Medulla oblongata (tissue), 1 donor: ENCODE data around the gene TNS1.
"Not testable (repeated sequence)": the region's sequence is repeated elsewhere in the genome, so short reads cannot be mapped to it uniquely, and the experiment has no call there.

Experiments used
- DNase-seq: peaks from one replicate; pipeline ENCODE4 v3.0.0-alpha.2; 2015; ENCODE audit errors: extremely low spot score

TNS1 gene

DNA sequence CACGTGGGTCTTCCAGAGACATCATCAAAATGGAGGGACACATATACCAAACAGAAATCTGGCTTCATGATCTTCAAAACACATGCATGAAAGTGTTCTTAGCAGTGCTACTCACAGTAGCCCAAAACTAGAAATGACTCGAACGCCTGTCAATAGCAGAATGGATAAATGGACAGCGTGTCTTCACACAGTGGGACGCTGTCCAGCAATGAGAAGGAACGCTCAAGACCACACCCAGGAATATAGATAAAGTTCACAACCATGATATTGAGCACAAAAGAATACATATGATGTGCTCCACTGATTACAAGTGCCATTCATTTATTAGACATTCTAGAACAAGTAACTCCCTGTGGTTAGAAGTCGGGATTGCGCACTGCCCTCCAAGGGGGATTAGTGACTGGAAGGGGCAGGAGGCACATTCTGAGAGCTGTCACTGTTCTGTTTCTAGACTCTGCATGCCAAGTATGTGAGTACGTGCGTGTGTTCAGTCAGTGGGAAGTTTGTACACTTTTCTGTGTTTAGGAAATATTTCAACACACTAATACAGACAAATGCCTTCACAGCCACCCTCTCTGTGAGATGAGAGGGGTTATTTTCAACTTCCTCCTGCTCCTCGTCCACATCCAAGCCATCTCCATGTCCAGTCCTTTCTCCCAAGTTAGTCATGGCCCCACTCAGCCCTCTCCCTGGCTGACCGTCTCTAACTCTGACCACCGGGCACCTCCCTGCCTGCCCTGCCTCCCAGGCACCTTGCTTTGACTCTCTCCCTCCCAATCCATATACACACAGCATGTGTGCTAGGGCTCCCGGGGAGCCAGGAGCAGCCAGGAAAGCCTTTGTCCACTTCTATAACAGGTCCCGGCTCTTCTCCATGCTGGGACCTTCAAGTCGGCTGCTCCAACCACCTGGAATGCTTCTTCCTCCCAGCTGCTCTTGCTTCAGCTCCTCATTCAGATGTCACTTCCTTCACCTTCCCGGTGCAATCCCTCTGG lies 26.9 kb upstream of the TNS1 start:
- no peak for DNase-seq

DNA sequence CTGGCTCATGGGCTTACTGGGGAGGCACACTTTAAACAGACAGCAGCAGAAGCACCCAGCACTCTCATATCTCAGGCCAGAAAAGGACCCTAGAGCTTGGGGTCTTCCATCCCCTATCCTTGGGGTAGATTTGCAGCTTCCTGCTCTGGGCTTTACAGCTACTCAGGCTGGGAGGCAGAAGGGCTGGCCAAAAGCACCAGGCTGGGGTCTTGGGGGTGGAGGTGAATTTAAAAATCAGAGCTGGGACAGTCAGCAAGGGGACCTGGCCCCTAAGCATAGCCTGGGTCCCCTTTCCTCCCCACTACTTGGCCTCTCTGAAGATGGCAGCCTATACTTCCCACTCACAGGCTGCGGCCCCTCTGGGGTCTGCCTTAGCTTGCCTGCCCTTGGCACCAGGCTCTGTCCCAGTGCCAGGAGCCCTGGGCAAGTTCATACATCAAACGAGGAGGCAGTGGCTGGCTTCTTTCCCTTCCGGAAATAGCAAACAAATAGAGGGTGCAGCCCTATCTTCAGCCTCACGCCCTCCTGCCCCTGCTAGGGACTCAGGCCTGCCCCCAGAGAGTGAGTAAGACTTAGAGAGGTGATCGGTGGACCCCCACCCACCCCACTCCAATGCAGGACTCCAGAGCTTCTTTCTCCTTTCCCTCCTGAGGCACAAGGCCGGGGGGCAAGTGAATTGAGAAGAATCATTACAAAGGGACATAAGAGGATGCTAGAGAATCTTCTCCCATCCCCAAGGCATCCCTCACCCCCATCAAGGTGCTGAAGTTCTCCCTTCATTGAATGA lies 26.0 kb upstream of the TNS1 start:
- DNase-seq = no peak

DNA sequence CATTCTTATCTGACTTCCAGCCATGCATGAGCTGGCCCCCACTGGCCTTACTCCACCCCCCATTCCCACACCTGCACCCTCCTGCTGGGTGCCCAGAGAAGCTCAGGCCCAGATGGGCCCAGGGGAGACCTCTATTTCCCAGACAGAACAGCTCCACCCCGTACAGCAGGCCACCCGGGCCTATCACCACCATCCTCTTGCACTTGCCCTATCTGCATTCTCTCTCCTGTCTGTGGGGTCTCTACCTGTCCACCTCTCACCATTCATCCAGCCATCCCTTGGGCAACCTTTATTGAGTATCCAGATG lies 25.3 kb upstream of the TNS1 start:
- no peak for DNase-seq

DNA sequence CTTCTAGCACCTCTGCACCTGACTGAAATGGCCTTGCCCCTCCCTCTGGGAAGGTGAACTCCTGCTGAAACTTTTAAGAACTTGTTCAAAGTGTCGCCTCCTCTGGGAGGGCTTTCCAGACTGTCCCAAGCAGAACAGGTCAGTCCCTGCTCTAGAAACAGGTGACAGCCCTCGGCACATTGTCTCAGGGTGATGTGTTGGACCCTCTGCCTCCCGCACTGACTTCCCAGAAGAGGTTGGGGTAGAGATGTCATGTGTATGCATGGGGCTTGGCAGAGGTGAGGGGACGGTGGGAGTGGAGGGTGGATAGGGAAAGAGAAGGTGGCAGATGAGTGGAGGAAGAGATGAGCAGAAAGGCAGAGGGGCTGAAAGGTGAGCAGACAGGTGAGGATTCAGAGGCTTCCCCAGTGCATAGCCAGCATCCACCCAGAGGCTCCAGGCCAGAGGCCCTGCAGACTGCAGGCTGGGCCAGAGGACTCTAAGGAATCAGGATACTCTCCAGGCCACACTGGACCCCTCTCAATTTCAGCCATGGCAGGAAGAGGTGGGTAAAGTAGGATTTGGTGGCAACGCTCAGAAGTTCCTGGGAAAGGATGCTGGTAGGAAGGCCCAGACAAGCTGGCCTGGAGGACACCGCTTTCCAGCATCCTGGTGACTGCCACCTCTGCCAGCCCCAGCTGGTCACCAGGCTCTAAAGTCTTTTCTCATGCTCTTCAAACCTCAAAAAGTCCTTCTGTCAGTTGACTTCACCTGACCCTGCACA lies 24.8 kb upstream of the TNS1 start:
- no peak for DNase-seq

DNA sequence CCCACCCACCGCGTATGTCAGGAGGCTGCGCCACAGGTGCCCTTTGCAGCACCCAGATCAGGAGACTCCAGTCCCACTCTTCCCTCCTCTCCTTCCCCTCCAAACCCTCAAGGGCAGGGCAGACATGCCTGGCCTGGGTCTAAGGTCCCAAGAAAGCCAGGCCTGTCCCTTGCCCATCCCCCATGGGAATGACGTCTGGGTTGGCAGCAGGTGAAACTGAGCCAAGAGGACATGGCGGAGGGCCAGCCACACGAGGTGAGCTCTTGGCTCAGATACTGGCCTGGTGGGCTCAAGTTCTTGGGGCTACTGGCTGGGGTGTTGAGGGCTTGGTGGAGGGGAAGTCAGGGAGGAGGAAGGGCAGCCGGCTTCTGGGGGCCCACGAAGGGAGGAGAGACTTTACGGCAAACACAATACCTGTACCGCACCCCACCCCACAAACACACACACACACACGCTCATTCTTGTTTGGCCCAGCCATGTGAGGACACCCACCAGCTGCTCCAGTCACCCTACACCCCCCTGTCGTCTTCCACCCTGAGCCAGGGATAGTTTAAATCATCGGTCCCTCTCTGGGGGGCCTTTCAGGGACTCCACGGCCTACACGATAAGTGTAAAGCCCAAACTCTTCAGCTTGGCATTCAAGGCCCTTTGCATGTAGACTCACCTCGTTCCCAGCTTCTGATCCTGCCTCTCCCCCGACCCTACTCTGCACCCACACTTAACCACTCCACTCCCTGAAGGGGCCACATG lies 24.1 kb upstream of the TNS1 start:
- DNase-seq = no peak

DNA sequence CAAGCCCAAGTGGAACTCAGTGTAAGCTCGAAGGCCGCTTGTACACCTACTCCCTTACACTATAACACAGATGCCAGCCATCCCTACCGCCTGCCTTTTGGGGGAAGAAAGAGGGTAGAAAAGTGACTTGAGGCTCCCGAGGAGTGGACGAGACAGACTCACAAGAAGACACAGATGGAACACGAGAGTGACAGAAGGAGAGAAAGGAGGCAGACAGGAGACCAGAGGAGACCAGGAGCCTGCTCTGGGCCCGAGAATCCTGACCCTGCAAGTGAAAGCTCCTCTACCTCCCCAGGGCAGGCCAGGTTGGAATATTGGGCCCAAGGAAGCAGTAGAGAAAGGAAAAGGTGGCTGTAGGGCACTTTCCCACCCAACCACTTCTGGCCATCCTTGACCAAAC lies 23.4 kb upstream of the TNS1 start:
- no peak for DNase-seq

DNA sequence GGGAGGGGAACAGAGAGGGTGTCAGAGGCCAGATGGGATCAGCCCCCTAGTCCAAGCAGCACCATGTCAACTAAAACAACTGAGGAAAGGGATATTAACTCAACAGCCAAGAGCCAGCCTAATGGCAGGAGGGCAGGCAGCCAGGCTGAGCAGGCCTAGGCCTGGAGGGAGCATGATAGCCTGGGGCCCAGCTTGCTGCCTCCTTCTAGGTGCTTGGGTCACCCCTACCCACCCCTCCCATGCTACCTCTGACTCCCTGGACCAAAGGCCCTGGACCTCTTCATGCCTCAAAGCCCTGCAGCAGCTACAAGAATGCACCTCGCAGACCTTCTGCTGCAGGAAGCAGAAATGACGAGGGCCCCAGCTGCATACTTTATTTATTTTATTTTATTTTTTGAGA lies 22.1 kb upstream of the TNS1 start:
- DNase-seq = no peak

DNA sequence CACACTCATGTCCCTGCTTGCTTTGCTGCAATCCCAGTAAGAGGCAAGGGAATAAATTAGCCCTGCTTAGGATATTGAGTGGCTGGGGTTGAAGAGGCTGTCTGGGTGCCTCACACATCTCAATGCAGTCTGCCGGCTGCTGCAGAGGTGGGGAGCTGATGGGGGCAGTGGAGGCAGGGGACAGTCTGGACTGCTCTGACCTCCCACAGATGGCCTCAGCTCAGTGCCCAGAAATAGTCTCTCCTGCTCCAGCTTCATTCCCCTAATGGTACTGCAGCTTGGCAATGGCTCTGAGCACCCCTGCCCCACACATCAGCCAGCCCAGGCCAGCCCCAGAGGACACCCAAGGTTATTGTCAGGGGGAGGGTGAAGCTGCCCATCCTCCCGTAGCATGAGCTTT lies 21.5 kb upstream of the TNS1 start:
- no peak for DNase-seq

DNA sequence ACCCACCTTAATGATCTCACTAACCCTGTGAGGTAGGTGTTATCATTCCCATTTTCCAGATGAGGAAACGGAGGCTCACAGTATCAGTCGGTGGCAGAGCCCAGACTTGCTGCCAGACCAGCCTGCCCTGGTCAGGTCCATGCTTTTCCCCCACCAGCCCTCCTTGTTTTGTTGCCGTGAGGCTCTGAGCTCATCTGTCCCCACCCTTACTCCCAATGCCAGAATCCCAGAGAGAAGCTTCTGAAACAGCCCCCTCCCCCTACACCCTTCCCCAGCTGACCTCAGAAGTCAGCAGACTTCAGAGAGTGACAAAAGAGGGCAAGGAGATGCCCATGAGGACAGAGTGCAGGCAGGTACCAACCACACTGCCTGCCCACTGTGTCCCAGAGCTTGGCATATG lies 20.8 kb upstream of the TNS1 start:
- DNase-seq = no peak

DNA sequence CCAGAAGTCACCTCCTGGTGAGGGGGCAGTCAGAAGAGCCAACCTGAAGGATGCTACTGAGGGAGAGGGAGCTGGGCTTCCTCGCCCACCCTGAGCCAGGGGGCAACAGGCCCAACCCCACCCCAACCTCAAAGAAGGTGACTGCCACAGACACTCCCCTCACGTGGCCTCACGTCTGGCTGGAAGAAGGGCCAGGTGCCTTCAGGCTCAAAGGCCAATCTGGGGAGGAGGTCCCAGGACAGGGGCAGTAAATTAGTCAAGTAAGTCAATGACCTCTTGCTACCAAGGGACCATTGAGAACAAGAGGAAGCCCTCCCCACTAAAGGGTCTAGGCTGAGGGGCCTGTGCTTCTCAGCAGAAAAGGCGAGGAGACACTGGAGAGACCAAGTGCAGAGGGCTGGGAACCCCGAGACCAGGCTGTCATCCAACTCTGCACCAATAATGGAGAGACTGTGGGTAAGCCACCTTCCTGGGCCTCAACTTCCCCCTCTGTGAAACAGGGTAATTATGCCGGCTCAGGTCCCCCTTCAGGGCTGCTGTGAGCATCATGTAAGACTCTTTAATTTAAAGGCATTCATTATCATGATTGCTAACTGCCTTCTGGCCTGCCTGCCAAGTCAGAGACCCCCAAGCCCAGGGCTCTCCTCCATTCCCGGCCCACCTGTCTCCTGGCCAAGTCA lies 20.2 kb upstream of the TNS1 start:
- no peak for DNase-seq

DNA sequence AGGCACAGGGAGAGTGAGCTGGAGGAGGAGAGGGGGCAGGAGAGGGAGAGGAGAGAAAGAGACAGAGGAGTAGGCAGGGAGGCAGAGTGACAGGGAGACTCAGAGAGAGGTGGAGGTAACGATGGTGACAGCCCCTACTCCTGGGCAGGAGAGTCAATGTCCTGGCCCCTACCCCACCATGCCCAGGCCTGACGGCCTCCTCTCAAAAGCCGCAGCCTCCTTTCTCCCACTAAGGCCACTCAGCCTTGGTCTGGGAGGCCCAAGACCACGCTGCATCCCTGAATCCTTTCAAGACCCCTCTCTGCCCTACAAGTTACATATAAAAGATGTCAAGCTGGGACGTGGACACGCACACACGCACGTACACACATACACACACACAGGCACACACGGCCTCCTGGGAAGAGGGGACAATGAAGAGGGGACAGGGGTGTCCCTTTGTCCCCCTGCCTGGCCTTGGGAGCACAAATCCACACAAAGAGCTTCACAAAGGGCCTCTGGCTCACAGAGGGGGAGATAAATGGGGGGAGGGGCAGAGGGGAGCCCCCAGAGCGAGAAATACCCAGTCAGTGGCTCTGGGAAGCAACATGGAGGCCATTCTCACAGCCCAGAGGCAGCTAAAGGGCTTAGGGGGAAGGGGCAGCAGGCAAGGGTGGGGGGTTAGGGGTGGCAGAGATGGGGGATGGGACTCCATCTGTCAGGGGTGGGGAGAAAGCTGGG lies 19.5 kb upstream of the TNS1 start:
- no peak for DNase-seq

DNA sequence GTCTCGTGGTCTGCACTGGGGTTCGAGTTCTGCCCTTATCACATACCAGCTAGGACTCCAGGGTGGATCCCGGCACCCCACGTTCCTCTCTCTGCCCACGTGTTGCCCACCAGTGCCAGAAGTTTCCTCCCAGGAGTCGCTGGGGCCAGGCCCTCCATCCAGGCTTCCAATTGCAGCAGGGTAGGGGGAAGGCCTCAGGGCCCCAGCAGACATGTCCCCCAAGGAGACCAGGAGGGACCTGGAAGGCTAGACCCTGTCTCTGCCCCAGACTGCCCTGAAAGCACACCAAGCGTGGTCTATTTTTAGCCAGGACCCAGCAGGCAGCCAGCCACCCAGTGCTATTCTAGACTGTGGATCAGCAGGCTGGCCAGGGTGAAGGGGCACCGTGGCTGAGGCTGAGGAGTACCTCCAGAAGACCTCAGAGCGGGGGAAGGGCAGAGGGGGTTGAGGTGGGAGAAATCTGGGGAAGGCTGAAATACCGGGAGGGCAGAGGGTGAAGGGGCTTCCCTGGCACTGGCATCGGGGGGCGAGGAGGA lies 18.8 kb upstream of the TNS1 start:
- DNase-seq = no peak

DNA sequence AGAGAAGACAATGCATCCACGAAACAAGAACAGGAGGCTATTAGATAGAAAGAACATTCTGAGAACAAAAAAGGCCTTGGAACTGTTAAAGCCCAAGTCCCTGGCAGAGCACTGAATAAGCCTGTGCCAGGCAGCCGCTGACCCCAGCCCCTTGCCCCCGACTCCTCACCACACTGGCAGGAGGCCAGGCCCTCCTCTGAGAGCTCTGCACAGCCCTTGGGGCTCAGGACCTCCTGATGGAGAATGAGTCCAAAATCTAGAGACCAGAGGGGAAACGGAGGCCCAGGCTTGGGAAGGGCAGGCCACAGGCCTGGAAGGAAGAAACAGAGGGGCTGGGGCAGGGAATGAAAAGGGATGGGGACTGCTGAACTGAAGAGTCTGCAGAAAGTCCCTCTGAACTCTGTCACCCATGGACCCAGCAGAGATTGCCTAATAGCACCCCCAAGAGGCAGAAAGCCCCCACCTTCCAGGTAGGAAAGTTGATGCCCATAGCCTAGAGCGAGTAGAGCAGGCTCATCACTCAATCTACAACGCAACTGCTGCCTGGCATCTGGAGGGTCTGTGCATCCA lies 18.3 kb upstream of the TNS1 start:
- no peak for DNase-seq

DNA sequence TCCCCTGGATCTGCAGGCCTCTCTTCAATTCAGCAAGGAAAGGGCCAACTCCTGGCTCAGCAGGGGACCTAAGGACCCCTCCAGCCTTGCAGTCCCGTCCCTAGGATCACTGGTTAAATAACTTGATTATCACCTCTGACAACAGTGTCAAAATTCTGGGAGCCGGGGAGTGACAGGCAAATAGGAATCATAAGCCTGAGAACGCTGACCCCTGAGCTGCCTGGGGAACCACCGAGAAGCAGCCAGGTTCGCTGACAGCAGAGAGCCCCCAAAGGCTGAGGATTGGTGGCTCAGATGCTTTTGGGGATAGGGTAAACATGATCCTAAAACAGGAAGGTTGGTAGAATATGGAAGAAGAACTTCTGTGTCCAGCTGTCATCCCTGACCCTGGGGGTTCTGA lies 17.5 kb upstream of the TNS1 start:
- DNase-seq = no peak

DNA sequence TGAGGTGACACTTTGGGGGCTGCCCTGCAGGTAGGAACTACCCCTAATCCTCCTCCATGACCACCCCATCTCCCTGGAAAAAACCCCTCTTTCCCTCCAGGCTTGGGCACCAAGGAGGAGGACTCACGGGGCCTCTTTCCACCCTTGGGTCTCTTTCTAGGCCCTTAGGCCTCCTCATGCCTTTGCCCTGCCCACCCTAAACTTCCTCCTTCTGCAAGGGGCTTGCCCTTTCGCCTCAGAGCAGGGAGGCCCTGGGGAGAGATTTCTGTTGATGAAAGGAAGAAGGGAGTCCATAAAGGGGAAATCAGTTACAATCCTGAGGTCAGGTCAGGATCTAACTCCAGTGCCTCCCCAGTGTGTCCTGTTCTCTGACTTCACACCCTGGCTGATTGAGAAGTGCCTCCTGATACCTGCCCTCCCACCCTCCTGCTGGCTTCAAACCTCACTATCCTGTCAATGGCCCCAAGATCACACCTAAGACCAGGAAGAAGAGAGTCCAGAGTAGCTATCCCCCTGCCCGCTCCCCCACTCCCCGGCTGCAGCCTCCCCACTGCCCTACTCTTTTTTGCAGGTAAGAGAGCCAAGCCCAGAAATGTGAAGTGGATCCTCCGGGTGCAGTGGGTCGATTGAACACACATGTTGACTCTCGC lies 16.7 kb upstream of the TNS1 start:
- no peak for DNase-seq

DNA sequence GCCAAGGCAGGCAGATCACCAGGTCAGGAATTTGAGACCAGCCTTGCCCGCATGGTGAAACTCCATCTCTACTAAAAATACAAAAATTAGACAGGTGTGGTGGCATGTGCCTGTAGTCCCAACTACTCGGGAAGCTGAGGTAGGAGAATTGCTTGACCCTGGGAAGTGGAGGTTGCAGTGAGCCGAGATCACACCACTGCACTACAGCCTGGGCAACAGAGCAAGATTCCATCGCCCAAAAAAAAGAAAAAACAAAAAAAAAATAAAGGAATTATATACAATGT lies 16.0 kb upstream of the TNS1 start:
- DNase-seq = not testable (repeated sequence)

DNA sequence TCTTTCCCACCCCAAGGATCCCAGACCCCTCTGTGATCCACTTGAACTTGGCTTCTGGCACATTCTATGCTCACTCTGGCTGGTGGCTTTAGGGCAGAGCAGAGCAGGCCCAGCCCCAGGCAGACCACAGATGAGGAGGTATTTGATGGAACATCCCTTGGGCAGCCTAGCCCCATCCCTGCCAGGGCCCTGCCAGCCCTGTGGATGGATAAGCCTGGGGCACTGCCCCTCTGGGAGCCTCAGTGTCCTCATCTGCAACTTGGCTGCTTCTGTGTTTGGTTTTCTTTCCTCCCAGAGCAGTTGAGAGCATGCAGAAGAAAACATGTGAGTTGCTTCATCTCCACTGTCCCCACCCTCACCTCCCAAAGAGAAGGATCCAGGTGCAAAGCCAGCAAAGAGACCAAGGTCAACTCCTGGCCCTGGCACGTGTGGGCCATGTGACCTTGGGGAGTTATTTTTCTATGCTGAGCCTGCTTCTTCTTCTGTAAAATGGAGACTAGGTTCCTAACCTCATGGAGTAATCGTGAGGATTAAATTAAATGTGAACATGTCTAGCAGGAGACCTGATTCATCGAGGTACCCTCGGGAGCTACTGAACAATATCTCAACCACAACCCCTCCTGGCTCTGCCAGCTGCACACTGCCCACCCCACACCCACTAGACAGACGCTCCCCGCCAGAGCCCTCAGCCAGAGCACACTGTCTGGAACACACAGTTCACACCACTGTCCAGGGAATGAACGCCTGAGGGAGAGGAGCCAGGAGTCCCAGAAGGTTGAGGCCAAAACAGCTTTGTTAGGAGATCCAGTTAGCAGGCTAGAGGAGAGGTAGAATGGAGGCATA lies 14.6 kb upstream of the TNS1 start:
- DNase-seq = no peak

DNA sequence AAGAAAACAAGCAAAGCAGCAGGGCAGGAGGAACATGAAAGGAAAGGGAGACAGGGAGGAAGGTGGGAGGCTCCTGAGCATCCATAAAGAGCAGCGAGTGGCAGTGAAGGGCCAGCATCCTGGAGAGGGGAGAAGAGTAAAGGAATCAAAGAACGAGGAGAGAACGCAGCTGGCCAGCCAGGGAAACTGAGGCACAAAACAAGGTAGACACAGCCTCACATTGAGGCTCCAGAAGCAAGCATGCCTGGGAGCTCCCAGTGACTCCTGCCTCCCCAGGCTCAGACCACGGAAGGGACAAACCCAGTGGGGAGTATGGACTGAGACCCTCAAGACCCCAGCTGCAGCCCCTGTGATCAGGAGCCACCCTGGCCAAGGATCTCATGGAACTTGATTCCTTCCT lies 14.0 kb upstream of the TNS1 start:
- DNase-seq = no peak
